Effector CD4-positive, alpha-beta T cell (primary cell): Measurements from ENCODE around the gene MME.

Experiments used
- DNase-seq: peaks from one replicate; pipeline ENCODE4 v3.0.0-alpha.2; 2020

MME gene

DNA sequence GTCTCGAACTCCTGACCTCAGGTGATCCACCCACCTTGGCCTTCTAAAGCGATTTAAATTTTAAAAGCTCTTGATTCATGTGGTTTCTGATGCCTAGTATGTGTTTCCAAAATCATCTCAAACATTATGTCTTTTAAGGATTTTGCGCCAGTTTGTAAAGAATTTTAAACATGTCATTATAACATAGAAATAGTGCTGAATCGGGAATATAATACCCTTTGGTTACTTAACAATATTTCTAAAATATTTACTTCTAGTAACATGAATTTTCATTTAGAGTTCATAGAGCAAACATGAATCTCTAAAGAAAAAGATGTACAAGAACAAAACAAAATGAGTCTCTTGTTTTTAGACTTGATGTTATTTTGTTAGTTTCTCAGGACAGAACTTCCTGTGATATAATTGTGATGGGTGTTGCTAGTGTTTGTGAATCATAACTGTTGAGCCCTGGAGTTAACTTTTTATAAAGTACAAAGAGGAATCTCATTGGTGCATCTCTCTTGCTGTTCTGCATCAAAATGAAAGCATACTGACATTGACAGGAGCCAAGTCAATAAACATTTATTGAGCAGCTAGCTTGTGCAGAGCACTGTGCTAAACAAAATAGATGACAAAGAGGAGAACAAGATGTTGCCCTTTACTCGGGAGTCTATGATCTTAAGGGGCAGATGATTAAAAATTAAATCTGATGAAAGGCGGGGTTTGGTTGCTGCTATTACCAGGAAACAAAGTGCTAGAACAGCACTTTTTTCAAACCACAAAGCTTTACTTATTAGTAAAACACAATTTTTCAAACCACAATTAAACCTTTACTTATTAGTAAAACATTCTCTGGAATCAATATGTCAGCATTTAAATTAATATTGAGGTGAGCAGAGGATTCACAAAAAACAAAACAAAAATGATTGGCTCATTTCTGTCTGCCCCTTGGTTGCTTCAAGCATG lies 73.4 kb downstream of the MME start:
- no peak for DNase-seq

DNA sequence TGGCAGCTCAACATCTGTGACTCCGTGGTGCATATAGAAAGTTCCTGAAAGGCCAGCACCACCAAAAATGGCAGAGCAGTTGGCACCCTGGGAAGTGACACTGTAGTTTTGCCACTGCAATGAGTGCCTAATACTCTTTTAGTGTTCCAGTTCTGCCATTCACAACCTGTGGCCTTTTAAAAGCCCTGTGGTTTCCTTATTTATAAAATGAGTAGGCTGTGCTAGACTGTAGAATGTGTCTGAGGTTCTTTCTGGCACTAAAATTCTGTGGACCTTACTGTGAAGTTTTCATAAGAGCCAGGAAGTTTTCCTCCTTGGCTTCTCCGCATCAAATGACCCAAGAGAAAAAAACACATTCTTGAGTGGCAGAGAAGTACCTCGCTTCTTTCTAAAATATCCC lies 74.1 kb downstream of the MME start:
- no peak for DNase-seq

DNA sequence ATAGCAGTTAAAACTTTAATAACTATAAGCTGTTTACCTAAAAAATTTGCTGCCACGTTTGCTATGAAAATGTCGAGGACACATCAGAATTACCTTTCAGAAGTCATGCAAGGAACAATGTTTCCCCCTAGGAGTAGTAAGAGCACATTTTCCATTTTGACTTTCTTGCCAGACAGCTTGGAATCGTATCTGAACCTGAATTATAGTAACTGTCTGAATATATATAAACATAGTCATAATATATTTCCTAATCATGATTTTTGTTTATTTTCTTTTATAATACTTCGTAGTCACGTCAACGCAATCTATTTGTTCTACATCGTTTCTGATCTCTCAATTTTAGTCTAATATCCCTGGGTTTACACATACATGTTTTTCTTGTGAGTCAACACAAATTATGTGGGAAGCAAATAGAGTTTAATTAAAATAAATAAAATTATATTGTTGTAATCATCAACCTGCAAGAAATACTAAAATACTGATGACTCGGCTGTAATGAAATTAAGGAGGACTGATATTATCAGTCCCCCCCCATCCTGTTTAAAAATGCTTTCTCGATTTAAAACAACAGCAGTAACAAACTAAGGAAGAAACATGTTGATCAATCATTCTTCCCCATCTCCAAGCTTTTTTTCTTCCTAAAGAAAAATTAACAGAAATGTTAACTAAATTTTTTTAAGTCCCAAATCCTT lies 78.4 kb downstream of the MME start:
- no peak for DNase-seq

DNA sequence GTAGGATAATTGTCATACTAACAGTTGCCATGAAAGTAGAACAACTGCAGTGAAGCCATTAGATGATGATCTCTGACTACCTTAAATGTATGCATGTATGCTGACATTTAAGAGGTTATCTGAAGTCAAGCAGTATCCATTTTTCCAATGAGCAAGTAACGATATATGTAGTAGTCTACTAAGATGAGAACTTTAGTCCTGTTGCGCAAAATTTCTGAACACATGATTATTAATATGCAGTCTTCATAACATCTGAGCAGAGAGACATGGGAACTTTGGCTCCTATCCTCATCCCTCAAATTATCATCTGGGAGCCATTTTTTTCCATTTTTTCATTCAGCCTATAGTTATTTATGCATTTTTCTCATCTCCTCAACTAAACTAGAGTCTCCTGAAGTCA lies 79.2 kb downstream of the MME start:
- DNase-seq, result no peak

DNA sequence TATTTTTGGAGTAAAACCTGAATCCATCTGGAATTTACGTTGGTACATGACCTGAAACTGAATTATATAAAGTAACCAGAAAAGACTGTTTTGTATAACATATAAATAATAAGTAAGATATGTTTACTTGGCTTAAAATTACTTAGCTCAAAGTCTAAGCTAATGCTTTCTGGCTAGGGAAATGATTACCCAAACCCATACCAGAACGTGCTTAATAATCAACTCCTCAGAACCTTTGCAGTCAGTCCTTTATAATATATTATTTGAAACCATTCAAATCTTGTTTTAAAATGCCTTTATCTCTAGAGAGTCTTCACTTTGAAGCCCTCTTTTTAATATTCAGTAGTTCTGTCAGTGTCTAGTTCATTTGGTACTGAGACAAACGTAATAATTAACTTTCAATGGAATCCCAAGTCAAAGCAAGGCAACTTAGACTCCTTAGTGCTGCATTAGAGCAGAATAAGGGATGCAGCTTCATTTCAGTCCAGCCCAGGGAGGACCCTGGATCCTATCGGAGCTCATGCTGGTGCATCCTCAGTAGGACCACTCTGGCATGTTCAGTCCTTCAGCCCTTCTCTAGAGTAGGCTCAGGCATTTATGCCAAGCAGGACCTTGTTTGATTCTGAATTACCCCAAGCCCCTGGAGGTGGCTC lies 81.6 kb downstream of the MME start:
- no peak for DNase-seq

DNA sequence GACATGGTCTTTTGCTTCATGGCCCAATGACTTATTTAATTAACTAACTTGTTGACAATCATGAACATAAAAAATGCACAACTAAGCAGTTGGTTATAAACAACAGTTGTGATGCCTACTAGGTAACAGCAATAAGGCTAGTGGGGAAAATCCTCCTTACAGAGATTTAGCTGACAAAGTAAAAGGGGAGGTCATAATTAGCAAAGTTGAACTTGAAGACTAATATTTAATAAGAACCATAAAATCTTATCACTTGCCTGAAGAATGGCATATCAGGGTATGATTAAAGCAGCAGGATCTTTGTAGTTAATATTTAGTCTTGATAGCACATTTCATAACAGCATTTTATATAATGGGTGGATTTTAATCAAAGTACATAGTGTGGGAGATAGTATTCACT lies 84.2 kb downstream of the MME start:
- DNase-seq, result no peak

DNA sequence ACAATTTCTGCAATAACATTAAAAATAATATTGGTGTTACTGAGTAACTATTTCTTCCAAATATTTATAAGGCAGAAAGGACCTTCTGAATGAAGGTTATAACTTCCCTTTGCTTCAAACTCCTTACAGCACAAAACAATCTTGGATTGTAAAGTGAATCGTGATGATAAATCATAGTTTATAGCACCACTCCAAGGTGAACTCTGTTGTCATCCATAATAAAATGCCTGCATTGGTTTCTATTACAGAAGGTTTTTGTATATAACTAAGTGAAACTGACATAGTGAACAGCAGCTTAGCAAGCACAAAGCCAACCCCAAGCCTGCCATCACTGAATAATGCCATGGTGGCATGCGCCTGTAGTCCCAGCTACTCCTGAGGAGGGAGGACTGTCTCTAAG lies 86.3 kb downstream of the MME start:
- DNase-seq, result no peak

DNA sequence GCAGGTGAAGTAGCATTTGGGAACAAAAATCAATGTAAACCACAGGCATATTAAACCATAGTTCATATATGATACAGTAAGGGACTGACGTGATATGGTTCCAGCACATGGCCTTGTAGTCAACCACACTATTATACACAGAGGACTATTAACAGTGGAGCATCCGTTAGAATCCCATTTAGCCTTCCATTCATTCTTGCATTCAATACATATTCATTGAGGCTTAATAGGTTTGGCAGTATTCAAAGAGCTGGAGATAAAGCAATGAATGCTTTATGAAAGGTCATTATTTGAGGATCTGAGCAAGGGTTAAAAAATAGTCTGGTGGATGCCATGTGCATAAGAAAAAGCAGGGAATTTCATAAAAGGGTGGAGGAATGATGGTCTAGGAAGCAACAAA lies 89.1 kb downstream of the MME start:
- no peak for DNase-seq

DNA sequence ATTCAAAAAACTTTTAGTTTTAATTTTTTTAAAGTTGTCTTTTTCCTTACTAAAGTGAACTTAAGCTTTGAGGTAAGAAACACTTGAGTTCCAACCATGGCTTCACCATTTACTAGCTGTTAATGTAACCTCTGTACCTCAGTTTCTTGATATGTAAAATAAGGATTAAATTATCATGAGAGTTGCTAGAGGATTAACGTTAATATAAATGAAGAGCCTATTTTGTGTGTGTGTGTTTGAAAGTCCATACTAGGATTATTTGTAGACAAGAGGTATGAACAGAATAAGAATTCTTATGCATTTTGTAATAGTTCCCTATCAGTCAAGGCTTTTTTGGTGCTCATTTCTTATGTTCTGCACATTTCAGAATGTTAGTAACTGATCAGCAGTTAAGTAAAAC lies 93.7 kb downstream of the MME start:
- DNase-seq, result no peak

DNA sequence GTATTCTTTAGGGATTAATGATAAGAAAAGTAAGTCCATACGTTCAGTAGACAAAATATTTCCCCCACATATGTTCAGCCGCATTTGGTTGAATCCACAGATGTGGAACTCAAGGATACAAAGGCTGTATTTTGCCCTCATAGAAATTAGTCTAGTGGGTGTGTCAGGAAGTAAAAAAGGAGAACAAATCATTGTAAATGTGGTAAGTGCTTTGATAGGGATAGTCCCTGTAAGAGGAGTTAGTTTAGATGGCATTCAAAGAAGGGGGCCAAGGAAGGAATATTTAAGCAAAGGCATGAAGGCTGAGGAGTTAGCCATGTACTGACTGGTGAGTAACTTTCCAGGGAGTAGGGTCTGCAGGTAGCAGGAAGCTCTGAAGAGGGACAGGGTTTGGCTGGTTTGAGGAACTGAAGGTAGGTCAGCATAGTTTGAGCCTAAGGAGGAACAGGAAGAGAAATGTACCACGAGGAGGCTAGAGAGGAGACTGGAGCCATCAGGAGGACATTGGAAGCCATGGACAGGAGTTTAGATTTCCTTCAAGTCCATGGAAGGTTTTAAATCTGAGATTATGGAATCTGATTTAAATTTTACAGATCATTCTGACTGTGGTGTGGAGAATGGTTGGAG lies 98.8 kb downstream of the MME start:
- no peak for DNase-seq

DNA sequence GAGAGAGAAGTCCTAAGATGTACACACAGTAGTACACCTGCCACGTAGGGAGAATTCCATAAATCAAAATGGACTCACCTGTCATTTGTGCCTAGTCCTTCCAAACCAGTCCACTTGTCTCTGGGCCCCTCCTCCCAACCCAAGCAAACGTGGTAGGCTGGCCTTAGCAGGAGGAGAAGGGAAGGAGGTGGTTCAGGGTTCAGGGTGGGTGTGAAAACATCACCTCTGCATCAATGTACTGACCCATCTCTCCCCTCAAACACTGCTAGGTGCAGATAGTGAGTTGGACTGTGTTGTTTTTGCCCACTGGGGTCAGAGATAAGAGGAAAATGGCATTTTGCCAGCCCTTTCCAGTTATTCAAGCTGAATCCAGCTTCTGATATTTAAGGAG lies 99.3 kb downstream of the MME start:
- DNase-seq, result no peak

DNA sequence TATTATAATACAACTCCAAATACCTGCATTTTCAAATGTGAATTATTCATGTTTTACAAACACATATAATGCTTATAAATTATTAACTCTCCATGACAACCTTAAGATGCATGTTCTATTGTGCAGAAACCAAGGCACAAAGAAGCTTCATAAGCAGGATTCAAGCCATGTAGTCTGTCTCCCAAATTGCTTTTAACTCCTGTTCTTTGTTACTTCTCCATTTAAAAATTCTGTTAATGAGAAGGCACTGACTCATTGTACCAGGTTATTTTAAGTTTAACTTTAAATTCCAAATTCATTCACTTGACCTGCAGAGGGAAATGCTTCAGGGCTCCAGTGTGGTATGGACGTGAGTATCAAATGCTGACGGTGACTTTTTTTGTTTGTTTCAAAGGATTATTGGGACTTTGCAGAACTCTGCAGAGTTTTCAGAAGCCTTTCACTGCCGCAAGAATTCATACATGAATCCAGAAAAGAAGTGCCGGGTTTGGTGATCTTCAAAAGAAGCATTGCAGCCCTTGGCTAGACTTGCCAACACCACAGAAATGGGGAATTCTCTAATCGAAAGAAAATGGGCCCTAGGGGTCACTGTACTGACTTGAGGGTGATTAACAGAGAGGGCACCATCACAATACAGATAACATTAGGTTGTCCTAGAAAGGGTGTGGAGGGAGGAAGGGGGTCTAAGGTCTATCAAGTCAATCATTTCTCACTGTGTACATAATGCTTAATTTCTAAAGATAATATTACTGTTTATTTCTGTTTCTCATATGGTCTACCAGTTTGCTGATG lies 100.0 kb downstream of the MME start:
- DNase-seq, result no peak

DNA sequence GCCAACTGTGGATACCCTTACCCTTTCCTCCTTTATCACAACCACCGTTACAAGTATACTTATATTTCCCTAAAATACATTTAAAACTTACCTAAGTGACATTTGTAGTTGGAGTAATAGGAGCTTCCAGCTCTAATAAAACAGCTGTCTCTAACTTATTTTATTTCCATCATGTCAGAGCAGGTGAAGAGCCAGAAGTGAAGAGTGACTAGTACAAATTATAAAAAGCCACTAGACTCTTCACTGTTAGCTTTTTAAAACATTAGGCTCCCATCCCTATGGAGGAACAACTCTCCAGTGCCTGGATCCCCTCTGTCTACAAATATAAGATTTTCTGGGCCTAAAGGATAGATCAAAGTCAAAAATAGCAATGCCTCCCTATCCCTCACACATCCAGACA lies 102.3 kb downstream of the MME start:
- no peak for DNase-seq

DNA sequence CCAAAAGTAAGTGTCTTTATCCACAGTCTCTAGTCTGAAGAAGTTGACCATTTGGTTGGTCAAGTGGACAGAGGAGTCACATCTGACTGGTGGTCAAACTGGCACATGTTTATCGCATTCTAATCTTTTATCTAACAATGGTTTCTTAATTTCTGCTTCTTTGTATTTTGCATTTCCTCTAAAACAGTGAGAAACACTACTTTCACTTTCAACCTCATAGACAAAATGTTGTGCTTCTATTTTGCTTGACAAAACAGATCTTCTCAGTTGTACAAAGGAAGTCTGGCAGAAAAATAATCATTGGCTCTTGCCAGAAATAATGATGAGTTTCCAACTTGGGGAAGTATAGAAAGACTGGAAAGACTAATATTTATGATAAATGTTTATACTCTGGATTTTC lies 103.9 kb downstream of the MME start:
- DNase-seq, result no peak

DNA sequence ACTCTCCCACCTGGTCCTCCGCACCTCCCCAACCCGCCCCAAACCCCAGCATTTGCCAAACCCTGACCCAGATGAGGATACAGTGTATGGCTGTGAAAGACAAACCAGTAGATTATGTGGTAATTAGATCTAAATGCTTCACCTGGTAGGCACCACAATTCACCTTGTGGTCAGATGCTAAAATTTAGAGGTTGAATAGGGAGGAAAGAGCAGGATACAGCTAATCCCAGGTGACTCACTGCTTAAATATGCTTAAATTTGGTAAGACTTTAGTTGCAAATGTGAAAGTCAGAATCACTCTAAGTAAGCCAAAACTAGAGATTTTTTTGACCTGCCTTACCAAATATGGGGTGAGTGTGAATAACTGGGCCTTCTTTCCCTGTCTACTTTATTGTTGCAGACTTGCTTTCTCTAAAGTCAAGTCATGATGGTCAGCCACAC lies 105.5 kb downstream of the MME start:
- DNase-seq, result no peak

DNA sequence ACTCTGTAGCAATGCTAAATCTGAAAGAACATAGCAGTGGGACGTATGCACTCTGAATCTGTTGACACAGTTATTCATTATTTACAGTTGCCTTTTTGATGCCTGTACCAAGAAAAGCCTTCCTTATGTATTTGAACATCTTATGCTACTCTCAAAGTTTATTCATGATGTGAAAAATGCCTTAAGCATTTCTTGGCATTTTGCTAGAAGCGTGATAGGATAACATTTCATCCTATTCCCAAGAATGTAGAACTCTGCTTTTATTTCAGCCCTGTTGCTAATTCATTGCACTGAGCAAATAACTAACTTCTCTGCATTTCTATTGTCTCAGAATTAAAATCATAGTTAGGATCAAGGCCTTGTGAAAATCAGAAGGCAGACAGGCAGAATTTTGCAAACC lies 107.9 kb downstream of the MME start:
- no peak for DNase-seq

DNA sequence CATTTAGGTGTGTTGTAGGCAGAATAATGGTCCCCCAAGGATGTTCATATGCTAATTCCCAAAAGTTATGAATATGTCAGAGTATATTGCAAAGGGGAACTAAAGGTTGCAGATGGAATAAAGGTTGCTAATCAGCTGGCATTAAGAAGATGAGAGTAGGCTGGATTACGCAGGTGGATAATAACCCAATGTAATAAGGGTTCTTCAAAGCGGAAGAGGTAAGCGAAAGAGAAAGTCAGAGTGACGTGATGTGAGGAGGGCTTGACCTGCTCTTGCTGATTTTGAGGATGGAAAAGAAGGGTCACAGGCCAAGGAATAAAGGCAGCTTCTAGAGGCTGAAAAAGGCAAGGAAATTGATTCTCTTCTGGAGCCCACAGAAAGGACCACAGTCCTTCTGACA lies 109.4 kb downstream of the MME start:
- no peak for DNase-seq

DNA sequence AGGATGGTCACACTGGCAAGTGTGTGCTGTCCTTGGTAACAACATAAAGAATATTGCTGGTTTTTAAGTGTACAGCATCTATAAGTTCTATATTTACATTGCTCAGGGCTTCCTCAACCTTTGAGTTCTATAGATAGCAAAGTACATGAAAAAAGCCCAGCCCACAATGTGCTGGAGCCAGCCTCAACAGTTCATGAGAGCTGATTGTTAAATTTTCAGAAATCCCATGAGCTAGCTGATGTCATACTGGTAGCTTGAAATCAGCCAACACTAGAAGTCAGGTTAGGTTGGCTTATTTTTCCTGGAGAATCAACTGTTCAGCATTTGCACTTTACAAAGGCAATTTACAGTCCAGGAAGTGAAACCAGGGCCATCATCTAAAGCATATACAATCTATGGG lies 110.6 kb downstream of the MME start:
- no peak for DNase-seq

DNA sequence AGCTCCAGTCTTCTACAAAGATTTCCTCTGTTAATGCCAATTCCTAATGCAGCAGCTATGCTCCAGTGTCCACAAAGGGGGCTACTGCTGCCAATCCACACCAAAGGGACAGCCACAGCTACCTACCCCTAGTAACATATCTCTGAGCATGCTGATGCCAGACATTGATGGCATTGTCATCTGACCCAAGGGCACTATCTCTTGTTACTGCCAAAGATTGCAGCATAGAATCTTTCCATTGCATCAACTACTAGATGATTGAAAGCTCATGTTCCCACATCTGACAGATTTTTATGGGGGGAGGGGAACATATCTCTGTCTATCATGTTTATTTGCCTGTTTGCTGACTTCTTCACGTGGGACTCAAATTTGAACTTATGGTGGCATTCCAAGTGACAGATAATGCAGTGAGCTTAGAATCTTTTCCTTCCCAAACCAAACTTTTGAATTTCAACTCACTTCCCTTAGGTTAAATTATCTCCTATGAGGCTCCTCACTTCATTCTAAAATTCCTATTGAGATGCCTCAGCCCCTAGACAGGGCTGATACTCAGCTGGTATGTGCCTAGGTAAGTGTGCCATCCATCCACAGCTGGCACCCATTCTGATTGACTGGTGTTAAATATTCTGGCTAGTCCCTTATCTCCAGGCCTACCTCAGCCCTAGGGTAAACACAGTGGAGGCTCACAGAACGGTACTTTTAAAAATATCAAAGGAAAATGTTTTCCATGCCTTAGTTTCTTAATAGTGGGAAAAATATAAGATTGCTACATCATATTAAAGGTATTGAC lies 113.0 kb downstream of the MME start:
- DNase-seq, result no peak

DNA sequence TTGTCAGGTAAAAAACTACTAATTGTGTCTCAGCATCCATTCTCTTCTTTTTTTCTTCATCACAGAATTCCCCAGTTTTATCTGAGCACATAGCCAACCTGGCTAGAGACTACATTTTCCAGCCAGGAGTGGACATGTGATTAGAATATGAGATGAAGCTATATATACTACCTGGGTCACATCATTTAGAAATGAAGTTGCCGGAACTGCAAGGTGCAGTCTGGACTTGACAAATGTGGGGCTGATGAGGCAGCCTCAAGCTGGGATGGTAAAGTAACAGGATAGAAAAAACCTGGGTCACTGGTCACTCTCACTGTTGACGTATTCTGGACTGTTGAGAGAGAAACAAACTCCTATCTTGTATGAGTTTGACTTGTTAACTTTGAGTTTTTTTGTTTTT lies 113.7 kb downstream of the MME start:
- DNase-seq, result no peak
